Eye (tissue), 1 donor: ENCODE results near the gene DOCK3.
"Not testable (repeated sequence)": the region's sequence is repeated elsewhere in the genome, so short reads cannot be mapped to it uniquely, and the experiment has no call there.

Experiments
- DNase-seq: peaks from one replicate; pipeline ENCODE4 v3.0.0-alpha.2; 2015

DOCK3 gene

GRCh38 chr3:51270559-51270958 lies 595.8 kb downstream of the DOCK3 start:
- DNase-seq: no peak

- DNase-seq: no peak
These were observed 596.4 kb downstream of the DOCK3 start for GRCh38 chr3:51271172-51271571.

DNA sequence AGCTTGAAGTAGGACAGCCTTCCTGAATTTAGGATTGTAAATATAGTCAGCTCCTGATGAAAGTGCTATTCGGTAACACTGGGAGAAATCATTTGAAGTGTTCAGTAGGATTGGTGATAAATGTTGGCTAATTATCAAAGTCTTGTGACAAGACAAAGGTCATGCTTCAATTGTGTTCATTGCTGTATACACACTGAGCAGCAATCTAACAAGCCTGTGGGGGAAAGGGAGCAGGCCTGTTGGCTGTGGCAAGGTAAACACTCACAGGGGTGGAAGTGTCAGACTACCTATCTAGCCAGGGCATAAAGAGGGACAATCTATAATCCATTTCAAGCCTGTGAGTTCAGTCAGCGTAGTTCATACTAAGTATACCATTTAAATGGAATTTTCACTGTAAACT lies 599.3 kb downstream of the DOCK3 start:
- no peak for DNase-seq

GRCh38 chr3:51275111-51275805 lies 600.5 kb downstream of the DOCK3 start:
- DNase-seq: no peak

DNA sequence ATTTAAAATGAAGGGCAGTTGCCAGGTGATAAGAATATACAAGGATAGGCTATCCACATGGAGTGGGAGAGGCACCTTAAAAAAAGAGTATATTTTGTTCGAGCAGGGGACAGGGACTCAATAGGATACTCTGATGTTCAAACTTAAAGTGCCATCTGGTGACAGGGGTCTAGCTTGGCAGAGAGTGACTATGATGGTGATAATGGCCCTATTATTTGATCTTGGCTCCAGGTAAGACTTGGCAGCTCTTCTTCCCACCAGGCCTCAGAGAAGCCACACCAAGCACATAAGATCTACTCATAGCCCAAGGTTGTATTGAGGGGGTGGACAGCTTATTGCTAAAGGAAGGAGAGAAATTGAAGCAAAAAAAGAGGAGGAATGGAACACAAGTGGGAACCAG lies 601.3 kb downstream of the DOCK3 start:
- DNase-seq: no peak

- DNase-seq: no peak
These were observed 604.7 kb downstream of the DOCK3 start for GRCh38 chr3:51279448-51279847.

GRCh38 chr3:51280176-51280575 lies 605.4 kb downstream of the DOCK3 start:
- DNase-seq: no peak

DNA sequence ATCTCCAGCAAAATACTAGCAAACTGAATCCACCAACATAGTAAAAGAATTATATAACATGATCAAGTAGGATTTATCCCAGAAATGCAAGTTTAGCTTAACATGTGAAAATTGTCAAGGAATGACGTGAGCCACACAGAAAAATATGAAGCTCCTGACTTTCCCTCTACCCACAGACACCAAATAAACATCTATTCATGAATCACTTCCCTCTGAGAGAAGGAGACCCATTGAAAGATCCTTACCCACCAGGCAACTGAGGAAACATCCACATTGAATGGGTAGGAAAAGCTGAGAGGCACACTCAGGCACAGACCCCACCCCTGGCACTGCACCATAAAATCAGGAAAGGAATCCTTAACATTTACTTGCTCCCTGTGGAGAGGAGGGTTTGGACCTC lies 608.2 kb downstream of the DOCK3 start:
- DNase-seq: no peak

- DNase-seq: no peak
These were observed 608.7 kb downstream of the DOCK3 start for GRCh38 chr3:51283421-51283820.

GRCh38 chr3:51295625-51296024 lies 620.9 kb downstream of the DOCK3 start:
- DNase-seq: no peak

DNA sequence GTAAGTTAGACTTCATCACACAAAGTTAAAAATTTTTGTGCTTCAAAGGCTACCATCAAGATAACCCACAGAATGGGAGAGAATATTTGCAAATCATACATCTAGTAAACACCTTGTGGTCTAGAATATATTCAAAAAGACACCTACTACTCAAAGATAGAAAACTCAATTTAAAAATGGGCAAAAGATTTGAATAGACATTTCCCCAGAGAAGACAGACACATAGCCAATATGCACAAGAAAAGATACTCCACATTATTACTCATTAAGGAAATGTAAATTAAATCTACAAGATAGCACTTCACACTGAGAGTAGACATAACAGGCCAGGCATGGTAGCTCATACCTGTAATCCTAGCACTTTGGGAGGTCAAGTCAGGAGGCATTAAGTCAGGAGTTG lies 622.6 kb downstream of the DOCK3 start:
- DNase-seq: no peak

DNA sequence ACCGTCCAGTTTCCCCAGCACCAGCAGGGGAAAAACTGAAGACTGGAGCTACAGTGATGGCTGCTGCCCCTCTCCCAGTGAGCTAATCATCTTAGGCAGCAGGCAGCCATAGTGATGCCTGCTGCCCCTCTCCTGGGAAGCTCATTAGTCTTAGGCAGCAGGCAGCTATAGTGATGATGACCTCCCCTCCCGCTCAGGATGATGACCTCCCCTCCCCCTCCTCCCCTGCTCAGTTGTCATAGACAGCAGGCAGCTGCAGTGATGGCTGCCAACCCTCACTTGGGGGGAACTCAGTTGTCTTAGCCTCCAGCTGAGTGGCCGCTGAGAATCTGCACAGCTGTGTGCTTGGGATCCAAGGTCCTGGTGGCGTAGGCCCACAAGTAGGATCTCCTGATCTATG lies 629.5 kb downstream of the DOCK3 start:
- peak; percentile 83 for DNase-seq

GRCh38 chr3:51306093-51306492 lies 631.4 kb downstream of the DOCK3 start:
- no peak for DNase-seq

GRCh38 chr3:51307458-51307857 lies 632.7 kb downstream of the DOCK3 start:
- DNase-seq: no peak

GRCh38 chr3:51307945-51308607 lies 633.3 kb downstream of the DOCK3 start:
- not testable (repeated sequence) for DNase-seq

GRCh38 chr3:51311055-51311454 lies 636.3 kb downstream of the DOCK3 start:
- DNase-seq: peak; percentile 39

DNA sequence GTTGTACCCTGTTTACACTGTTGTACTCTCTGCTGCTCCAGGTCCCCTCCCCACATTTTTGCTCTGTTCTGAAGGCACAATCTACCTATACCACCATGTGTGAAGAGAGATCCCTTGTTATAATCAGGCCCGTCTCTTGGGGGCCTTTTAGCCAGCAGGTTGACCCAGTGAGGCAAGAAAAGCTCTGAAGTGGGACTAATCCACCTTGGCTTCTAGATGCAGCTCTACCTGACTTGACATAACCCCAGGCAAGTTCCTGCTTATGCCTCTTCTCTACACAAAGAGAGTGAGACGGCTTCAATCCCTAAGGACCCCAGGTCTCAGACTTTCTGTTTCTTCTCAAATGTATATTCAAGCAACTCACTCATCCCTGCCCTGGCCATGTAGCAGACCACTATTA lies 653.5 kb downstream of the DOCK3 start:
- no peak for DNase-seq

DNA sequence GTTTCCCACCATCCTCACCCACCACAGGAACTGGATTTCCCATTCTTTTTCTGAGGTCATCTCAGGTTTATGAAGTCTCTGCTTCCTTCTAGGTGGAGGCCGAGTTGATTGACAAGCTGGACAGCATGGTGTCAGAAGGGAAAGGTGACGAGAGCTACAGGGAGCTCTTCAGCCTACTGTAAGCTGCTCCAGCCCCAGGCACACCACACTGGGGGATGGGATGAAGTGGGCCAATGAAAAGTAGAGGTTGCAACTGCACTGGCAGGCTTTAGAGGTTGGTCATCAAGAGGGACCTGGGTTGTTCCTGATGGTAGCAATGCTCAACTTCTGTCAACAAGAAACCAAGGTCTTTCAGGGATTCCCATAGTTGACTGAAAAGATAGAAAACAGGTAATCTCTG lies 655.3 kb downstream of the DOCK3 start:
- no peak for DNase-seq

GRCh38 chr3:51332156-51332555 lies 657.4 kb downstream of the DOCK3 start:
- no peak for DNase-seq

- no peak for DNase-seq
These were observed 658.3 kb downstream of the DOCK3 start for GRCh38 chr3:51333021-51333420.

DNA sequence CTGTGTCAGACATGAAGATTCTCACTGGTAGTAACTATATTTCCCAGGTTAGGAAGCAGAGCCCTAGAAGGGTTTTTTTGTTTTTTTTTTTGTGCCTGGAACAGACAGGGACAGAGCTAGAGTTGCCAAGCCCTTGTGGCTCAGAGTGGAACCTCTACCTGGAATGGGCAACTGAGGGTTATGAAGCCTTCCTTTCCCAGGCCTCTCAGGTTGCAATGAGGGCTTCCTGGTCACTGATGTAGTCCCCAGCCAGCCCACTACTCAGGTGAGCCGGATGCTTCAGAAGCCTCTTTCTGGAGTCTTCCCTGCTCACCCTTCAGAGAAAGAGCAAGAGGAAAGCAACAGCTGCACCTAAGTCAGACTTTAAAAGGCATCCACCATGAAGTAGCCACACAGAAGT lies 661.5 kb downstream of the DOCK3 start:
- no peak for DNase-seq

DNA sequence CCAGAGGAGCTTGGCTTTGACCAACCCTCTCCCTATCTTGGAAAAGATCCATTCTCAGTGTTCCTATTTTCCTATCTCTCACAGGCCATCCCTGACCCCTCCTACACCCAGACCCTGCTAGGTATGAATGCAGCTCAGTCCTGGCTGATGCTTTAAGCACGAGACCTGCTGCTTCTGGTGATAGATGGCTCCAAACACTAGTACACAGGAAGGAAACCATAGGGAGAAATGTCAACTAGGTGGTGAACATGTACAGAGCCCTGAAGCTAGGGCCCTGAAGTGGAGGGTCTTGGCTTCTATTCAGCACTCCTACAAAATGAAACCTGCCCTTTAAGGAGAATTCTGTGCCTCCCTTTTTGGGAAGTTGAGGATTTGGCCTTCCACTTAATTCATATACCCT lies 662.9 kb downstream of the DOCK3 start:
- no peak for DNase-seq

- DNase-seq: no peak
These were observed 663.9 kb downstream of the DOCK3 start for GRCh38 chr3:51338632-51339031.

DNA sequence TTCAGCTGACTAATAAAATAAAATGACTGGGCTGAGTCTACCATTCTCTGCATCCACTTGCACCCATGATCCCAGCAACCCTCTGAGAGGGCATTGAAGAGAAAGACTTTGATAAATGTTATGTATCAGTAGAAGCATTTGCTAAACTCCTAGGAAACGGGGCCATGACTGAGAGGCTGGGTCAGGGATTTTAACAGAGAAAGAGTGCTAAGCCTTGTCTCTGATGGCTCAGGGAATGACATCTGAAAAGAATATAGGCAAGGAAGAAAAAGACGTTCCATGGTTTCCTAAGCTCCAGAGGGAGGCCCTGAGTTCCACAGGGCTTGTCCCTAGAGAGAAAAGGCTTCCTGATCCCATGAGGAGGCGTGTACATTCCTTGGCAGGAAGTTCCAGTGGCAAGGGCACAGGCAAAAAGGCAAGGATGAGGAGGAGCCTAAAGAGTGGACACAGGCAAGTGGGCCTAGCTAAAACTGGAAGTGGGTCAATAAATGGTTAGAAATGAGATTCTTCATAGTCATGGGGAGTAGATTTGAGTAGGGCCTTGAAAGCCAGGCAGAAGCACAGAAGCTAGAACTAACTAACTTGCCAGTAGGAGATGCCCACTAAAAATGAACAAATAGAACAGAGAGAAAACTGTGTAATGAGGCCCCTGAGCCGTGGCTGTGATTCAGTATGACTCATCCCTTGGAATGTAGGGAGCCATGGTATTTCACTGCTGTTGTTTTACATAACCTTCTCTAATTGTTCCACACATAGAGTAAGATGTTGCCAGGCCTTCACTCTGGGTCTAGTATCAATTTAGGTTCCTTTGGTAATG lies 665.5 kb downstream of the DOCK3 start:
- DNase-seq: peak; percentile 28
